Left lung (tissue), 10 donors: ENCODE results near the gene H2BK1. TPM values are rescaled to one million over a fixed set of nuclear protein-coding genes. Genes with fewer than 3 reads are reported as not detected.

Source experiments
- ATAC-seq: fragments of 200-7000 bp; cut with Tn5 transposase; one replicate; pipeline ENCODE4 v1.9.1; 2020; ENCODE audit warnings: moderate library complexity
- DNase-seq, 4 donors: peaks; one replicate each; pipeline ENCODE4 v3.0.0-alpha.2; 2013 to 2020
- H3K27ac ChIP-seq, 2 donors: fragments of 200-600 bp; sonication (generic) in 1 of 2; one replicate each; pipeline versions ENCODE4 v1.5.0 to v1.8.0; 2020 to 2021
- H3K27me3 ChIP-seq, 2 donors: fragments of 200-600 bp; sonication (generic) in 1 of 2; one replicate each; pipeline versions ENCODE4 v1.5.0 to v1.8.0; 2020 to 2021
- H3K36me3 ChIP-seq, 2 donors: fragments of 200-600 bp; sonication (generic) in 1 of 2; one replicate each; pipeline versions ENCODE4 v1.5.0 to v1.8.0; 2020 to 2021
- H3K4me1 ChIP-seq, 2 donors: fragments of 200-600 bp; one replicate each; pipeline ENCODE4 v1.8.0; 2021
- H3K4me3 ChIP-seq, 2 donors: fragments of 200-600 bp; sonication (generic) in 1 of 2; one replicate each; pipeline versions ENCODE4 v1.5.0 to v1.8.0; 2020 to 2021; ENCODE audit warnings: mild to moderate bottlenecking in 1 of 2
- H3K9me3 ChIP-seq, 2 donors: fragments of 200-600 bp; sonication (generic) in 1 of 2; one replicate each; pipeline versions ENCODE4 v1.5.0 to v1.8.0; 2020 to 2021
- CTCF ChIP-seq, 2 donors: fragments of 200-600 bp; sonication (generic) in 1 of 2; IDR thresholded peaks; one replicate each; pipeline versions ENCODE4 v1.5.0 to v1.8.0; 2021; ENCODE audit warnings: antibody characterized with exemption in 2 of 2
- intact Hi-C, 2 donors: fragments of 100-400 bp; cut with DNase I; formaldehyde crosslinking; loops; one replicate each; pipeline versions ENCODE4 v1.11.2 to v1.14.2; 2022
- polyA plus RNA-seq, 6 donors: library from polyadenylated mRNA; unstranded; fragments of 120-200 nt; gene quantifications; one replicate each; pipeline ENCODE4 v1.2.1, GENCODE V29; 2013; ENCODE audit not compliant: insufficient read length in 6 of 6
- total RNA-seq, 2 donors: library from RNA; stranded (reverse); fragmentation: NEBNext Ultra II Directional; extraction: Animal tissue kit (Norgen Biotek cat#: 25700); gene quantifications; one replicate each; pipeline ENCODE4 v1.2.1, GENCODE V29; 2021
- donor health status: DM: no; HTN: yes; CAD: no.
- donor health status: DM: no; HTN: no; CAD: no.

H2BK1 gene
- total and polyA plus RNA-seq, 8 donors, result not detected

- no peak for DNase-seq
- Histone ChIP-seq H3K27ac (no peak overlapping the region), H3K9me3 (no peaks in the 10 kb centered on the region), H3K27me3 (peaks cover 6 to 11% of the 10 kb centered on the region in 2 donors), H3K36me3 (peaks cover 0 to 76% of the 10 kb centered on the region in 2 donors), H3K4me3 (no peak overlapping the region), H3K4me1 (peaks cover 4 to 25% of the 10 kb centered on the region in 2 donors)
- intact Hi-C loops, result loop anchor here in 1 of 2 donors (10.0 kb wide), 1 partner anchor 65 kb away; no protein-coding TSS in a partner anchor
- TF ChIP-seq CTCF (IDR thresholded peaks at IDR 0.05), result no peak
- ATAC-seq, result no peak
Observed at GRCh38 chr7:151239837-151240459, 29.7 kb upstream of the H2BK1 start.

DNA sequence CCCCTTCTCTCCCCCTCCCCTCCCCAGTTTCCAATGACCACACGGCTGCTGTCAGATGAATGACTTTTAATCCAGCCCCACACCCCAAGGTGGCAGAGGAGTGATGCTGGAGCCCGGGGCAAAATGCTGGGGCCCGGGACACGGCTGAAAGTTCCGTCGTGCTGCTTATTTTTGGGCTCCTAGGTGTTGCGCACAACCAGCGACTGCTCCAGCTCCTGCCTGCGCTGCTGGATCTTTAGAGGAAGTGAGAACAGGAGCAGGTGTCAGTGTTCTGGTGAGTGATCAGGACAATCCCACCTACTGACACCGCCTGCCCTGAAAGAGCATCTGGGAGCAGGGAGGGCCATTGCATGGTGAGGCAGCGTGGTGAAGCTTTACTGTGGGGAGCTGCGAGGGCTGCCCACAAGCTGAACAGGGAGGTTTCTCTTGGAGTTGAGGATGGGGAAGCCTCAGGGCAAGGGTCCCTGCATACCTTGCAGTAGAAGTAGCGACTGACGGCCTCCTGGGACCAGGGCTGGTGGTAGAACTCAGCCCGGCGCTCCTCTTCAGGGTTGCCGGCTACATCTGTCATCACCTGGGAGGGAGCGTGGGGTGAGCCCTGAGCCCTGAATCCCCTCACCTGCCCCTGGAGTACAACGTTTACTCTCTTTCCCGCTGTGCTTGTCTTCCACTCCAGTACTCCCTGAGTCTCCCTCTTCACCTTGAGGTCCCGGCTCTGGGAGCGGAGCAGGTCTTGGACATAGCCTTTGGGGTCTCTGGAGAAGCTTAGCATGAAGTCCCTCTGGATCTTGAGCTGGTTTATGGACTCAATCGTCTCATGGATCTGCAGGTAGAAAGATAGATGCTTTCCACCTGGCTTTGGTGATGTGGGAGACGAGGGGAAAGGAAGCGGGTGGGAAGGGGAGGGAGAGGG, 28.9 kb upstream of the H2BK1 start:
- H3K9me3 ChIP-seq, result no peaks in the 10 kb centered on the region
- no peak overlapping the region for H3K4me3 ChIP-seq
- no peak for ATAC-seq
- no peak overlapping the region for H3K27ac ChIP-seq
- peaks cover 0 to 3% of the 10 kb centered on the region in 2 donors for H3K27me3 ChIP-seq
- intact Hi-C loops, result no loop called here
- peaks cover 0 to 80% of the 10 kb centered on the region in 2 donors for H3K36me3 ChIP-seq
- no peak for TF ChIP-seq CTCF (IDR thresholded peaks at IDR 0.05)
- no peak for DNase-seq
- H3K4me1 ChIP-seq, result peaks cover 0 to 19% of the 10 kb centered on the region in 2 donors

GRCh38 chr7:151238190-151238810, 28.0 kb upstream of the H2BK1 start:
- Histone ChIP-seq H3K9me3 (no peaks in the 10 kb centered on the region), H3K27ac (no peak overlapping the region), H3K36me3 (peaks cover 0 to 80% of the 10 kb centered on the region in 2 donors), H3K4me3 (no peak overlapping the region), H3K27me3 (no peaks in the 10 kb centered on the region), H3K4me1 (peaks cover 0 to 19% of the 10 kb centered on the region in 2 donors)
- DNase-seq, result no peak
- ATAC-seq, result no peak
- intact Hi-C loops, result no loop called here
- TF ChIP-seq CTCF (IDR thresholded peaks at IDR 0.05), result no peak

- ATAC-seq (no peak), DNase-seq (no peak)
- no peak for TF ChIP-seq CTCF (IDR thresholded peaks at IDR 0.05)
- Histone ChIP-seq H3K27me3 (no peaks in the 10 kb centered on the region), H3K4me3 (no peak overlapping the region), H3K9me3 (no peaks in the 10 kb centered on the region), H3K27ac (no peak overlapping the region), H3K36me3 (peaks cover 0 to 80% of the 10 kb centered on the region in 2 donors), H3K4me1 (peaks cover 0 to 18% of the 10 kb centered on the region in 2 donors)
- intact Hi-C loops, result no loop called here
Observed at GRCh38 chr7:151237244-151238189, 27.2 kb upstream of the H2BK1 start.
